CD4-positive, alpha-beta T cell treated with Interleukin-6 at 100 ng/mL for 8 hours (primary cell): ENCODE results near the gene IL17B.
A peak's percentile ranks its signal among the peaks of the same experiment; 100 is the strongest.

Experiments used
- DNase-seq: peaks from one replicate; pipeline ENCODE4 v3.0.0-alpha.2; 2020; ENCODE audit warnings: mixed read lengths, low spot score

IL17B gene

GRCh38 chr5:149376711-149377447 lies 2.2 kb downstream of the IL17B start:
- no peak for DNase-seq

GRCh38 chr5:149376104-149376503 lies 3.0 kb downstream of the IL17B start:
- no peak for DNase-seq

GRCh38 chr5:149375434-149375833 lies 3.7 kb downstream of the IL17B start:
- no peak for DNase-seq

GRCh38 chr5:149374801-149375200 lies 4.3 kb downstream of the IL17B start:
- DNase-seq: no peak

- DNase-seq: no peak
Measured at GRCh38 chr5:149374303-149374702, 4.8 kb downstream of the IL17B start.

- no peak for DNase-seq
Measured at GRCh38 chr5:149372932-149373331, 6.2 kb downstream of the IL17B start.

GRCh38 chr5:149372076-149372795 lies 6.9 kb downstream of the IL17B start:
- DNase-seq: no peak

- DNase-seq: peak; percentile 69
Measured at GRCh38 chr5:149371296-149371962, 7.7 kb downstream of the IL17B start.

- no peak for DNase-seq
Measured at GRCh38 chr5:149370878-149371277, 8.2 kb downstream of the IL17B start.

- no peak for DNase-seq
Measured at GRCh38 chr5:149367972-149368645, 11.0 kb downstream of the IL17B start.

GRCh38 chr5:149367249-149367971 lies 11.7 kb downstream of the IL17B start:
- peak; percentile 58 for DNase-seq

GRCh38 chr5:149366169-149366729 lies 12.8 kb downstream of the IL17B start:
- no peak for DNase-seq

GRCh38 chr5:149365418-149365817 lies 13.7 kb downstream of the IL17B start:
- DNase-seq: no peak

GRCh38 chr5:149364719-149365118 lies 14.4 kb downstream of the IL17B start:
- DNase-seq: no peak

GRCh38 chr5:149363936-149364335 lies 15.2 kb downstream of the IL17B start:
- DNase-seq: no peak

GRCh38 chr5:149363358-149363757 lies 15.7 kb downstream of the IL17B start:
- DNase-seq: no peak

GRCh38 chr5:149362541-149362940 lies 16.6 kb downstream of the IL17B start:
- DNase-seq: no peak

GRCh38 chr5:149360272-149360671 lies 18.8 kb downstream of the IL17B start:
- DNase-seq: no peak

GRCh38 chr5:149358868-149359495 lies 20.1 kb downstream of the IL17B start:
- no peak for DNase-seq

- DNase-seq: peak; percentile 30
Measured at GRCh38 chr5:149358294-149358651, 20.8 kb downstream of the IL17B start.
